Mammary epithelial cell (primary cell): Measurements from ENCODE around the gene STC2.

Experiments
- EZH2 ChIP-seq: IDR thresholded peaks from 2 replicates; pipeline ENCODE4 v1.6.1; 2012; ENCODE audit warnings: low read length, inconsistent platforms, borderline replicate concordance
- TF ChIP-seq, protein P1 (sequence below), 2 donors: IDR thresholded peaks in 1 of 2; conservative IDR thresholded peaks in 1 of 2; 2 replicates each; pipeline ENCODE4 v1.5.1; 2011 to 2012; ENCODE audit warnings: inconsistent platforms in 2 of 2, low read length in 2 of 2, mild to moderate bottlenecking in 2 of 2, control low read depth in 1 of 2, low read depth in 1 of 2; ENCODE audit not compliant: insufficient read depth in 1 of 2; ENCODE audit errors: extremely low read depth in 1 of 2

DNA sequence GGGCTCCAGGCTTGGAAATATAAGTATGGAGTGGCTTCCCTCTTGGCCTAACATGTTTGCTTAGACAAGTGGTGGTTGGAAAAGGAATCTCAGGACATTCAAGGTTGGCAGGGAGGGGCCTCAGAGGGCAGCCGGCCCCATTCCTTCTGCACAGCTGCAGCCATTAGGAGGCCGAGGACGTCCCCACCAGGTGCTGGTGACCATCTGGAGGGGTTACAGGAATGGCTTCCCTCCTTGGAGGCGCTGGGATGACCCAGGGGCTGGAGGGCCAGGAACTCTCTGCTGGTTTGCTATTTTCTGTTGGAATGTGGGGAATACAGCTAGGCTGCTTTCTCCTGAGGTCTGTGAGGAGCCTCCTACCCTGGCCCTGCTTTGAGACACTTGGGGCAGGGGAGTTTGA, 18.5 kb downstream of the STC2 start:
- TF ChIP-seq, protein P1, sequence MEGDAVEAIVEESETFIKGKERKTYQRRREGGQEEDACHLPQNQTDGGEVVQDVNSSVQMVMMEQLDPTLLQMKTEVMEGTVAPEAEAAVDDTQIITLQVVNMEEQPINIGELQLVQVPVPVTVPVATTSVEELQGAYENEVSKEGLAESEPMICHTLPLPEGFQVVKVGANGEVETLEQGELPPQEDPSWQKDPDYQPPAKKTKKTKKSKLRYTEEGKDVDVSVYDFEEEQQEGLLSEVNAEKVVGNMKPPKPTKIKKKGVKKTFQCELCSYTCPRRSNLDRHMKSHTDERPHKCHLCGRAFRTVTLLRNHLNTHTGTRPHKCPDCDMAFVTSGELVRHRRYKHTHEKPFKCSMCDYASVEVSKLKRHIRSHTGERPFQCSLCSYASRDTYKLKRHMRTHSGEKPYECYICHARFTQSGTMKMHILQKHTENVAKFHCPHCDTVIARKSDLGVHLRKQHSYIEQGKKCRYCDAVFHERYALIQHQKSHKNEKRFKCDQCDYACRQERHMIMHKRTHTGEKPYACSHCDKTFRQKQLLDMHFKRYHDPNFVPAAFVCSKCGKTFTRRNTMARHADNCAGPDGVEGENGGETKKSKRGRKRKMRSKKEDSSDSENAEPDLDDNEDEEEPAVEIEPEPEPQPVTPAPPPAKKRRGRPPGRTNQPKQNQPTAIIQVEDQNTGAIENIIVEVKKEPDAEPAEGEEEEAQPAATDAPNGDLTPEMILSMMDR (conservative IDR thresholded peaks at IDR 0.05 in 1 of 2, IDR thresholded peaks at IDR 0.05 in 1 of 2; ENCODE audit: extremely low read depth in 1 of 2, insufficient read depth in 1 of 2, low read depth in 1 of 2, low read length in 2 of 2): no peak
- TF ChIP-seq EZH2: no peak
